NCI-H2107 treated with DMSO at 0.1 percent for 48 hours (cell line): ENCODE results near the gene KCNH2.
A peak's percentile ranks its signal among the peaks of the same experiment; 100 is the strongest.
"Not testable (repeated sequence)": the region's sequence is repeated elsewhere in the genome, so short reads cannot be mapped to it uniquely, and the experiment has no call there.

Experiments
- DNase-seq: peaks from one replicate; lab custom pipeline; 2025; ENCODE audit not compliant: unreplicated experiment; lab: John Stamatoyannopoulos, UW

The KCNH2 gene

DNA sequence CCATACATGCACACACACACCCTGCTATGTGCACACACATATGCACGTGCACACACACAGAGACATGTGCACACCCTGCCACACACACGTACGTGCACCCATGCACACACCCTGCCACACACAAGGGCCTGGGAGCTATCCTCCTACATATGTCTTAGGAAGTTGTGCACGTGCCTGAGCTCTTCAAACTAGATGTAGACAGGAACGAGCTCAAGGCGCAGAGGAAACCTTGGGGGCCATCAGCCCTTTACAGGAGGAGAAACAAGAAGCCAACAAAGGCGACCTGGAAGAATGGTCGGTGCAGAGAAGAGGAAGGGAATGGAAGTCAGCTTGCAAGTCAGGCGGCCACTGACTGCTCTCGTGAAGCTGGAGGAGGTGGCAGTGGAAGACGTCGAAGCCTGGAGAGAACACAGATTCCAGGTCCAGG is 67.1 kb downstream of the KCNH2 start:
- DNase-seq = no peak

DNA sequence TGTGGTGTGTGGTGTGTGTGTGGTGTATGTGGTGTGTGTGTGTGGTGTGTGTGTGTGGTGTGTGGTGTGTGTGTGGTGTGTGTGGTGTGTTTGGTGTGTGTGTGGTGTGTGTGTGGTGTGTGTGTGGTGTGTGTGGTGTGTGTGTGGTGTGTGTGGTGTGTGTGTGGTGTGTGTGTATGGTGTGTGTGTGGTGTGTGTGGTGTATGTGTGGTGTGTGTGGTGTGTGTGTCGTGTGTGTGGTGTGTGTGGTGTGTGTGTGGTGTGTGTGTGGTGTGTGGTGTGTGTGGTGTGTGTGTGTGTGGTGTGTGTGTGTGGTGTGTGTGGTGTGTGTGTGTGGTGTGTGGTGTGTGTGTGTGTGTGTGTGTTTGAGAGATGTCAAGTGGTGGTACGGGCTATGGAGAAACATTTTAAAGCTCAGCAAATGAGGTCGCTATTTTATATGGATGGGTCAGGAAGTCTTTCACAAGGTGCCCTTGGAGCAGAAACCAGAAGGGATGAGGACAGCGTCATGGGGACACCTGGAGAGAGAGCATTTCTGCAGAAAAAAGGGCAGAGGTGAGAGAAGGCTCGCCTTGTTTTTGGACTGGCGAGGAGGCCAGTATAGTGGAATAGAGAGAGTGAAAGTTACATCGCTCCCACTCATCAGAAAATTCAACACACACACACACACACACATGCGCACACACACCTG is 67.7 kb downstream of the KCNH2 start:
- not testable (repeated sequence) for DNase-seq

DNA sequence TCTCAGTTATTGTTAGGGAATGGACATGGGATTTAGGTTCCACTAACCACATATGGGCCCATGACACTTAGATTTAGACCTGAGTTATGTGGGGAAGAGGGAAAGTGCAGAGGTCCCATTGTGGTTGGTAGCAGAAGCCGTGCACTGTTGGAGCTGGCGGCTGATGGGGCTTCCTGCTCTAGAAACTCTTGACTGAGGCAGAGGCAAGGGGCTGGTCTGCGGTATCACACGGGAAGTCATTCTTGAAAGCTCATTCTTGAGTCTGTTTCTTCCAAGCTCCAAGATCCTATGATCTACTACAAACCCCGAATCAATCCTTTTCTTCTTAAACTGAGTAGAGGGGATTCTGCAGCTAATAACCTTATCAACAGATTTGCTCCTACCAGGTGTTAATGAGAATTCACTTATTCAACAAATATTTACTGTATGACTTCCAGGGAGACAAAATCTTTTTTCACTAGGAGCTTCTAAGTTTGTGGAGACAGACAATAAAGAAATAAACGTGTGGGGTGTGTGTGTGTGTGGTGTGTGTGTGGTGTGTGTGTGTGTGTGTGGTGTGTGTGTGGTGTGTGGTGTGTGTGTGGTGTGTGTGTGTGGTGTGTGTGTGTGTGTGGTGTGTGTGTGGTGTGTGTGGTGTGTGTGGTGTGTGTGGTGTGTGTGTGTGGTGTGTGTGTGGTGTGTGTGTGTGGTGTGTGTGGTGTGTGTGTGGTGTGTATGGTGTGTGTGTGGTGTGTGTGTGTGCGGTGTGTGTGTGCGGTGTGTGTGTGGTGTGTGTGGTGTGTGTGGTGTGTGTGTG is 68.7 kb downstream of the KCNH2 start:
- no peak for DNase-seq

DNA sequence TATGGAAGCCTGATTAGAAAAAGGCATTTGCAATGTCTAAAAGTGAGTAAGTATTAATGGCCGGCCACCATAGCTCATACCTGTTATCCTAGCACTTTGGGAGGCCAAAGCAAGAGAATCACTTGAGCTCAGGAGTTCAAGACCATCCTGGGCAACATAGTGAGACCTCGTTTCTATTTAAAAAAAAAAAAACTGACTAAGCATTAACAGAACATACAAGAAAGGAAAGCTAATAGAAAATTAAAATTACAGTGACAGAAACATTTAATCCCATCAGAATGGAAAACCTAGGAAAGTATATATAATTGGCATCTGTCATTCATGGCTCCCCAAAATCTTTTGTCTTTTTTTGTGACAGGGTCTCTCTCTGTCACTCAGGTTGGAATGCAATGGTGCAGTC is 69.9 kb downstream of the KCNH2 start:
- DNase-seq = no peak

DNA sequence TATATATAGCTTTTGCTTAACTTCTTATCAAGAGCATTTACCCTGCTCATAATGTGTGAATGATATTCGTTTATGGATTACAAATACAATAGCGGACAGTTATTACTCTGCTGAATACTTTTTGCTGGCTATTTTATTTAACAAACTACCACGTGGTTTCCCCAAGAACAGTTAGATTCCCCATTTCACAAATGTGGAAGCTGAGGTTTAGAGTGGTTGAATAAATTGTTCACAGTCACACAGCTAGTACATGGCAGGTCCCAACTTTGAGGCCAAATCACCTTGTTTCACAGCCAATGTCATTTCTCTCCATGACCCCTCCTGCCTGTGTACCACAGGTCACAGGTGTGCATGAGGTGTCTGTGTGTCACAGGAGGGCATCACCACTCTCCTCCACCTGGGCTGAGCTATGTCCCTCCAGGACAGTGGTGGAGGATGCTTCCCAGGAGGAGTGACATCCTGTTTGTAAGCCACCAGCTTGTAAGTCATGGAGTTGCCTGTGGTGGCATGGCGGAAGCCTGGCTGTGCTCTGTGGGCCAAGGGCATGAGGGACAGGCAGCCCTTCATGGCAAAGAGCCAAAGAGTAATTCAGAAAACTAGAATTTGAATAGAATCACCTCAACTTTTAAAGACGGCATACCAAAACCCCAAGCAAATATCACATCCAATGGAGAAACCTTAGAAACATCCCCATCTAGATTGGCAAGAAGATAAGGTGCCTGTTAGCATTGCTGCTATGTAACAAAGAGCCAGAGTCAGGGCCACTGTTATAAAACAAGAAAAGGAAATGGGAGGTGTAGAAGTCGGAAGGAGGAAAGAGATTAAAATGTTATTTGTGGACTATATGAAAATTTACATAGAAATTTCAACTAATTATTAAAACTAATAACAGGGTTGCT is 73.9 kb downstream of the KCNH2 start:
- no peak for DNase-seq

DNA sequence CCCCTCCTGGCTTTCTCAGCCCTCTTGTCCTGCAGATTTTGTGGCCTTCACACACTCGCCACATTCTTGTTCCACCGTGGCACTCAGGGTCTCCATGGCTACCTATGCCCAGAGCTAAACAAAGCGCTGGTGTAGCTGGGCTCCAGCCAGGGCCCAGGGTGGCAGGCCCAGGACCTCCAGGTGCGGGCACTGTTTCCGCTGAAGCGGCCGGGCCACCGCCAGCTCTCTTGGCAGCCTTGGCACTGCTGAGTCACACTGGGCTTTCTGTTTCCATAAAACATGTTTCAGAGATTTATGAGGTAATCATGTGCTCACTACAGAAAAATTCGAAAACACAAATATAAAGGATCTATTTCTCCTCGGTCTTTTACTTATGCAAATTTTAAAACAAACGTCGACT is 74.5 kb downstream of the KCNH2 start:
- peak; percentile 43 for DNase-seq

DNA sequence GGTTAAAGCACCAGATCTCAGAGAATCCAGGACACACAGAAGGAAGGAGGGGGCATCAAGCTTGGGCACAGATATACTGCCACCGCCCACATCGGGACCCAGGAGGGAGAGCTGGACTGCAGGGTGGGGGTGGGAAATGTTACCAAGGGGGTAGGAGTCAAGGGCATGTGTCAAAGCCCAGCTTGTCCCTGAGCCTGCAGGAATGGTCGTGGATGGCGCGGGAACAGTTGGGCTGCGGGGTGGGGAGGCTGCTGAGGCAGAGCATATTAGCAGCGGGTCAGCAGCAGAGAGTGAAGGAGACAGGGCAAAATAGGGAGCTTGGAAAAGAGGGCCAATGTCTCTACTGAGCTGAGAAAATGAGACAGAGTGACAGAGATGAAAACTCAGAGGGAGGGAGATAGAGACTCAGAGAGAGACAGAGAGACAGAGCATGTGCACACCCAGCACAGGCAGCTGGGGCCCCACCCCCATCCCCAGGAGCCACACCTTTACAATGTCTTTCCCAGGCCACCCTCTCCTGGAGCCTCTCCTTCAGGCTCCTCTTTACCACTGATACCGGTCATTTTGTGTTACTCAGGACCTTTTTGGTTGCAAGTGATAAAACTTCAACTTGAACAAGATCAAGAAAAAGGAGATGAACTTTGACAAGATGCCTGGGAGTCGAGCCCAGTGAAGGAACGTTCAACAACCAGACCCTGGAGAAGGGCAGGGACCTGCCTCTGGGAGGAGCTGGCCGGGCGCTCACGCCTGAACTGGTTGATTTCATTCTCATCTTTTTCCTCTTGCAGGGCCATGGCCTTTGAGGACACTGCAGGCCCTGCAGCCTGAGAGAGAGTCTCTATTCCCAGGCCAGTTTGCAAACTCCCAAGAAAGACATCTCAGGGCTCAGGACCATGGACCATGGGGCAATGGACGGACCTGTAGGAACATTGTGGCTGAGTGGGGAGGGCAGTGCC is 75.8 kb downstream of the KCNH2 start:
- no peak for DNase-seq

DNA sequence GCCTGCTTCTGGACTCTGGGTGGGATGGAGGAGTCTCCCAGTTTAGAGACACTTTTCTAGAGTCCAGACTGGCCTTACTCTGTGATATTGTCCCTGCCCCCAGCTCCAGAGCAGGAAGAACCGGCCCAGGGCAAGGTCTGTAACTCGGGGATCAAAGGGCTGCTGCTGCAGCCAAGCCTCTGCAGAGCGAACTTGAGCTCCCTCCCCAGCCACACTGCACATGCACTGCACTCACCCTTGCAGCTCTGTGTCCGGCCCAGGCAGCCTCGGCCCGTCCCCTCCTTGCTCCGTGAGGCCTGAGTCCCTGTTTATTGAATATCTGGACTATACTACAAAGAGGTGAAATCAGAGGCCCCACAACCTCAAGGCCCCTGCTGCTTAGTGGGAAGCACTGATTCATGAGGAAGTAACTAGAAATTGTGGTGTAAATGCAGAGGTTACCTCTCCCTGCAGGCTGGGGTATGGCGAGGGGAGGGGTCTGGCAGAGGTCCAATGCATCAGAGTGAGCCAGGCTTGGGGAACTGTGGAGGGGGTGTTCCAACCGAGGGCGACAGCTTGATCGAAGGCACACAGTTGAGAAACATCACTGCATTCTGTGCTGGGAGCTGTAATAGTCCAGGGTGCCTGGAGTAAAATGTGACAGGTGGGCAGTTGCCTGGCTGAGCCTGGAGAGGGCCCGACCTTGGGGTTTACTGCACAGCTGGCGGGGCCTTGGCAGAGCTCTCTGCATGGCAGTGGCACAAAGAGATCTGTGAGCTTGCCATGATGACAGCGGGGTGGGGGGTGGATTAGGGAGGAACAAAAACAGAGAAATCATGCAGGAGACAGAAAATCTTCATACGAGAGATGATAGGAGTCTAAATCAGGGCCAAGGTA is 76.7 kb downstream of the KCNH2 start:
- peak; percentile 44 for DNase-seq

DNA sequence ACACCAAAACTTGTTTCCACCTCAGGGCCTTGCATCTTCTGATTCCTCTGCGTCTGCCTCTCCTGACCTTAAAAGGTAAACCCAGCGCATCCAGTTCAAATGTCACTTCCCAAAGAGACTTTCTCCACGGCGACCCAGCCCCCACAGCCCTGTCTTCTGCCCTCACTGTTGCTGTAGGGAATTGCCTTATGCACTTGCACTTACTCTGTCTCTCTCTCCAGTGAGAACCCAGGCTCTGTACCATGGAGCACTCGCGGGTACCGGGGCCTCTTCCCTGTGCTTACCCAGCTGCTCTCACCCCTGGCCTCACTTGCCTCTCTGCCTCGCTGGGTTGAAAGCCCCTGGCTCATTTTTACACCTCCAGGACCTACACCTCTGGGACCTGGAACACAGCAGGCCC is 77.4 kb downstream of the KCNH2 start:
- DNase-seq = no peak

DNA sequence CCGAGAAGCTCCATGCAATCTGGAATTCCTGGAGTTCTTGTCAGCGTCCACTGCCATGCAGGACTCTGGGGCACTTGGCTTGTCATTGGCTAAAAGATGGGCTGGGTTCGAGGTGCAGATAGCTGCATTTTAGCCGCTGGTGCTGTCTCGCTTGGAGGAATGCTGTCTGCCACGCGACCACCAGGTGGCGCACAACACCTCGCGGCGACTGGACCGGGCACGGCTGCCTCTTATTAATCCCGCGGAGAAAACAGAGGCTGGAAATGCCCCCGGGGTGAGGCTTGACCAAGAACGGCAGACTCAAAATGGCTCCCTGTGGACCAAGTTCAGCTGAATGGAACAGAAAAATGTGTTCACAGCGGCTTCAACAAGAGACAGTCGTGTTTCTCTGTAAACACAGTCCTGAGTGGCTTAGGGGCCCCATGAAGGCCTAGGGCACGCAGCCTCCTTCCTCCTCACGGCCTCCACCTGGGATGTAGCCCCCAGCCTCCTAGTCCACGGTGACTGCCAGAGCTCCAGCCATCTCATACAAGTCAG is 79.6 kb downstream of the KCNH2 start:
- DNase-seq = peak; percentile 42

DNA sequence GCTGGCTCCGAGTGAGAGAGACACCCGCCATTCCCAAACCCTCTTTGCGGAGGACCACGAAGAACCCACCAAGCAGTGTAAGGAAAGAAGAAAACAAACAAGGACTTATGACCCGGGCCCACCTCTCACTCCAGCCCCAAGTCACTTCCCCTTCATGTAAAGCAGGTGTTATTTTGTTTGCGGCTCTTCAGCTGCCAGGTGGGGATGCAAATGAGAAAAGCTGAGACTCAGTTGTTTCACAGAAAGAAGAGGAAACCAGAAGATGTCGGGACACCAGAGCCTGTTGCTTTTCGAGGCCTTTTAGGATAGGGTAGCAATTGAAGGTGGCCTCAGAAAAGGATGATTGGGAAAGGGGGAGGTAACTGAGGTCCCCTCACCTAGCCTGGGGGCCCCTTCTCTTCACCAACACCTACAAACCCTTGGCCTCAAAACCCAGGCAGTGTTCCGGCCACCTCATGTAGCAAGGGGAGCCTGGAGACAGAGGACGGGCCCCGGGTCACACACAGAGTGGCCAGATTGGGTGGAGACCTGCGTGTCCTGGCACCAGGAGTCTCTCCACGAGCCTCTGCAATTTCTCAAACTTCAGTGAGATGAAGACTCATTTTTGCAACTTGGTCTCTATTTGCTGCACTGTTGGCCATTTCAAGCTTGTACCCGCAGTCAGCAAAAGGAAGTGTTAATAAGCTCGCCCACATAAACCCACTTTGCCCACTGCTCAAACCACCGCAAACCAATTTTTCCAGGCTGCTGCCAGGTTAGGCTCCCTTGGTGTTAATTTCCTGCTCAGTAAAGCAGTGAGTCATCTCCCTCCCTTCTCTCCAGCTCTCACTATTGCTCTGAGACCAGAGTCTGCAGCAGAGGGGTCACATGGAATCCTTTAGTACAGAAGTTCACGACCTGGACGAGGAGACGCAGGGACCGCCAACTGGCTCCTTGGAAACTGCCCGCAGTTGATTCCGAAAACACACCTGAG is 80.3 kb downstream of the KCNH2 start:
- DNase-seq = peak; percentile 50

DNA sequence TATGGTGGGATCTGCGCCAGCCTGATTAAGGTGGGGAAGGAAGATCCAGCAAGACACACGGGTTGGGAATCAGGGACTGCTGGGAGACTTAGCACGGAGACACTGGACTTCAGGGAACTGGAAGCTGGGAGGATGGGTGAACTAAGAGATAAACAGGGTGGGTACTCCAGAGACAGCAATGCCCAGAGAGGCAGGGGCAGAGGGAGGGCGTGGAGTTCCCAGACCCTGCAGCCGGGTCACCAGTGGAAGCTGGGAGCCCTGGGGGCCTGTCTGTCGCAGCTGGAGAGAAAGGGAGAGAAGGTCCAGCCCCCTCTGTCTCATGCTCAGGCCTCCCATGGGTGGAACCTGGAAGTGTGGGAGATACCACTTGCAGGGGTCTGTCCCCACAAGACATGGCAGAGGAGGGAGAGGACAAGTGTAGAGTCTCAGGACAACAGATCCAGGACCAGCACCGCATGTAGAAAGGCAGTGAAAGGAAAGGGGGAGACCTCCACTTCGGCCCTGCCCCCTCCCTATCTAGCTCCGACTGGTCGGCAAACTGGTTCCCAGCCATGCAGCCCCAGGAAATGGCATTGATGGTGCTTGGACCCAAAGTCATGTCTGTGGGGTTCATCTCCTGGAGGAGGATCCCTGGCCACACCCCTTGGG is 81.4 kb downstream of the KCNH2 start:
- no peak for DNase-seq

DNA sequence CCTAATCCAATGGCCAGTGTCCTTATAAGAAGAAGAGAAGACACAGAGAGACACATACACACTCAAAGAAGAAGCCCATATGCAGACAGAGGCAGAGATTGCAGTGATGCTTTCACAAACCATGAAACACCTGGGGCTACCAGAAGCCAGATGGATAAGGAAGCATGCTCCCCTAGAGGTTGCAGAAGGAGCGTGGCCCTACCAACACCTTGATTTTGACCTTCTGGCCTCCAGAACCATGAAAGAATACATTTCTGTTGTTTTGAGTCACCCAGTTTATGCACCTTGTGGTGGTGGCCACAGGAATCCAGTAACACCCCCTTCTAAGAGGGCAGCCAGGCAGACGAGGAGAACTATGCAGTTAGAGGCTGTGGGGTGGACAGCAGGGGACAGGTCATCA is 82.3 kb downstream of the KCNH2 start:
- no peak for DNase-seq
